Measurements from ENCODE around the gene KIF5C.

The KIF5C gene

GRCh38 chr2:148926981-148927401 lies 52.0 kb downstream of the KIF5C start:
- DNase-seq, result no peak

DNA sequence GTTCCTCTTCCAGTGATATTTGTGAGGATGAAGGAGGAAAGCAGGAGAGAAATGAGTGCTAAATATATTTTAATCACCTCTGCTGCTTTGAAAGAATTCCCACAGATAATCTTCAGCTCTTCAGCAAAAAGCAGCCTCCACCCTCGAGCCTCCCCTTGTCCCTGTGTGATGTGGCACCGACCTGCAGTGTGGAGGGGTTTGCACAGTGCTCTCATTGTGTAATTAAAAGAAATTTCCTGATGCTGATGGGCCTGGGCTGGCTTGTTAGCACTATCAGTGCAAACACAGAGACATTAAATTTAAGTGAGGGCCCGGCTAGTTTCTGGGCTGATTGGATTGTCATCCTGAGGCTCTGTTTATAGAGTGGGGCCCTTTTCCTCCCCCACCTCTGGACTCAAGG lies 53.4 kb downstream of the KIF5C start:
- DNase-seq, result no peak

DNA sequence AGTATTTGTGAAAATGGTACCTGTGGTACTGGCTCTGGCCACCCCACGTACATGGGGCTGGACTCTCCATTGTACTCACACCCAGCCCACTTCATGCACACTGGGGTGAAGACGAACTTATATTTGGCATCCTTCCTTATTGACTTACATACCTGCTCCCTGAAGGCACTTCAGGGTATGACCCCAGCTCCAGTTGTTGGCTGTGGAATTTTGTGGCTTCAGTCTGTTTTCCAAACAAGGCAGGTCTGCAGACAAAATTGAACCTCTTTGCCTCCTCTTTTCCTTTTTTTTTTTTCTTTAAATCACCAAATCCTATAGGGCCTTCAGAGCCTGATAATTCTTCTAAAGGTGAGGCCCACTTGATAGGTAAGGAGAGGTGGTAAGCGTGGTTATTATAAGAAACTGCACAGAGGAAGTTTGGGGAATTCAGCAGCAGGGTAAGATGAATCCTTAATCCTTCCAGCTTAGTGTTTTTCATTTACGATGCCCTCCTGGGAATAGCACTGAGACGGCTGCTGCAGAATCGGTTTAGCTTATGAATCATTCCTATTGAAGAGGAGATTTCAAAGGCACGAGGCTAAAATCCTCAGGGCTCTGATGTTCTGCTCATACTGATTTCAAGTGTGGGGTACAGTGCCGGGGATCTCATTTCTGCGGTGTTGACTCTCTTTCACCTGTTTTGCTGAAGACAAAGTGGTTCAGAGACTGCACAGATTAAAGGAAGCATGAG lies 55.2 kb downstream of the KIF5C start:
- no peak for DNase-seq

GRCh38 chr2:148932536-148932935 lies 57.5 kb downstream of the KIF5C start:
- DNase-seq, result no peak

DNA sequence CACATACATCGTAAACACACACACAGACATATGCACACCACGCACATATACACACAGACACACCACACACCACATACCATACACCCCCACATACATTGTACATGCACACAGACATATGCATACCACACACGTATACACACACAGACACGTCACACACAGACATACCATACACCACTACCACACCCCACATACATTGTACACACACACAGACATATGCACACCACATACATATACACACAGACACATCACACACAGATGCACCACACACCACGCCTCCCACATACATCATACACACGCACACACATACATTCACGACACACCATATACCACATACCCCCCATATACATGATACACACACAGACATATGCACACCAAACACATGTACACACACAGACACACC lies 58.4 kb downstream of the KIF5C start:
- no peak for DNase-seq

DNA sequence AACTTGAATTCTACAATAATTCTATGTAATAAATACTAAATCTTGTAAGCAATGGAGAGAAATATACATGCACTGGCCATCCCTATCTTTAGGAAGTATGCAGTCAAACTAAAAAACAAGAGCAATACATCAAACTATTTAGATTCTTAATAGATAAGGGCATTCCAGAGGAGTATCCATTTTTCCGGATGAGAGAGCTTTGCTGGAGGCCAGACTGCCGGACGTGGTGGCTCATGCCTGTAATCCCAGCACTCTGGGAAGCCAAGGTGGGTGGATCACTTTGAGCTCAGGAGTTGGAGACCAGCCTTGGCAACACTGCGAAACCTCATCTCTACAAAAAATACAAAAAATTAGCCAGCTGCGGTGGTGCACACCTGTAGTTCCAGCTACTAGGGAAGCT lies 60.8 kb downstream of the KIF5C start:
- DNase-seq, result no peak

GRCh38 chr2:148936857-148937450 lies 61.9 kb downstream of the KIF5C start:
- no peak for DNase-seq

DNA sequence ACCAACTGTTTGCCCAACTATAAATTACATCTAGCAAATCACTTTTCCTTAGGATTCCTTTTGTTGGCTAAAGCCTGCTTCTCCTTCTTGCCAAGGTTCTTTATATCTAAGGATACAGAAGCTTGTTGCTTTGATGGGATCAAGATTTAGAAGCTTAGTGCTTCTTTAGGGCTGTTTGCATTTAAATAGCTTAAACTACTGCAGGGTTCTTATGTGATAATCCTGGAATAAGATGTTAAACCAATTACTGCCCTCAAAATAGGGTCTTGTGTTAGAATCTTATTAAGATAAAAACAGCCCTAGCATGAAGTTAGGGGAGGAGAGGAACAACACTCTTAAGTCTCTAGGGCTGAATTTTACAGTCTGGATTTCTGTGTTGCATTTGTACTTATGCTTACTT lies 64.2 kb downstream of the KIF5C start:
- DNase-seq, result no peak

- DNase-seq, result no peak
Observed at GRCh38 chr2:148943097-148943496, 68.1 kb downstream of the KIF5C start.

DNA sequence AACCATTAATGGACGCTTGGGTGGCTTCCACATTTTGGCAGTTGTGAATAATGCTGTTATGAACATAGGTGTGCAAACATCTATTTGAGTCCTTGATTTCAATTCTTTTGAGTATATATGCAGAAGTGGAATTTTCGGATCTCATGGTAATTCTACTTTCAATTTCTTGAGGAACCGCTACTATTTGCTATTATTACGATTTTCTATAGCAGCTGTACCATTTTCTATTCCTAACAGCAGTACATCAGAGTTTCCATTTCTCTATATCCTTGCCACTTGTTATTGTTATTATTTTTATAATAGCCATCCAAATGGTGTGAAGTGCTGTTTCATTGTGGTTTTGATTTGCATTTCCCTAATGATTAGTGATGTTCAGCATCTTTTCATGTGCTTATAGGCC lies 69.5 kb downstream of the KIF5C start:
- DNase-seq, result no peak

GRCh38 chr2:148947299-148947698 lies 72.3 kb downstream of the KIF5C start:
- DNase-seq, result no peak

- peak; percentile 16 for DNase-seq
Observed at GRCh38 chr2:148948868-148949267, 73.8 kb downstream of the KIF5C start.

GRCh38 chr2:148949348-148949747 lies 74.3 kb downstream of the KIF5C start:
- no peak for DNase-seq

GRCh38 chr2:148952621-148953020 lies 77.6 kb downstream of the KIF5C start:
- no peak for DNase-seq

DNA sequence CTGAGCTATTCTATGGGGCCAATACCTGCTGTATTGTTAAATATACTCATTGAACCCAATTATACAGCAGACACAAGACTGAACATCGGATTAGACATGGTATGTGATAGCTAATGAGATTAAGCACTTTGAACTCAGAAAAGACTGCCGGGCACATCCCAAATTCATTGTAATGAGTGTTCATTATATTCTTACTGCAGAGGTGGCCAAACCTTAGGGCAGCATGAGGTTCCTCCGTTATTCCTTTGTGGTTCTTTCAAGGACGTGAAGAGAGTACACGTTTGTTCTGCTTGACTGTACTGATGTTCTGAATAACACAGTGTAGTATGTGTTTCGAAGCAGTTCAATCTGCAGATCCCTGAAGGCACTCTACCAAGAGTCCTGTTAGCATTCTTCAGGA lies 78.4 kb downstream of the KIF5C start:
- DNase-seq, result no peak

GRCh38 chr2:148954536-148954935 lies 79.5 kb downstream of the KIF5C start:
- DNase-seq, result no peak

DNA sequence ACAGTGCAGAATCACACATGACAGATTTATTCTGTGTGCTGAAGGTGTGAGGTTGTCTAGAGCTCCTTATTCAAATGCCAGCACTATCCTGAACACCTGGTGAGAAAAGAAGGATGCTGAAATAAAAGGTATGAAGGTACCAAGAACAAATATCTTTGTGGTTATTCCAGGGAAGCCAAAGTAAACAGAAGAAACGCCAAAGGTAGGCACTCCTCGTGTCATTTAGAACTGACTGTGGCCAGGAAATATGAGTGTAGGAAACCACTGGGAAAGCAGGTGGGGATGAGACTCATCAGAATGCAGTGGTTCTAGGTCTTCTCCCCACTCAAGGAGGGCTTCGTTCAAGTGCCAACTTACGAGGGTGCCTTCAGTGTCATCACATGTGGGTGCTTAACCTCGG lies 80.8 kb downstream of the KIF5C start:
- no peak for DNase-seq

- DNase-seq, result no peak
Observed at GRCh38 chr2:148957023-148957422, 82.0 kb downstream of the KIF5C start.

- no peak for DNase-seq
Observed at GRCh38 chr2:148959745-148960144, 84.7 kb downstream of the KIF5C start.

DNA sequence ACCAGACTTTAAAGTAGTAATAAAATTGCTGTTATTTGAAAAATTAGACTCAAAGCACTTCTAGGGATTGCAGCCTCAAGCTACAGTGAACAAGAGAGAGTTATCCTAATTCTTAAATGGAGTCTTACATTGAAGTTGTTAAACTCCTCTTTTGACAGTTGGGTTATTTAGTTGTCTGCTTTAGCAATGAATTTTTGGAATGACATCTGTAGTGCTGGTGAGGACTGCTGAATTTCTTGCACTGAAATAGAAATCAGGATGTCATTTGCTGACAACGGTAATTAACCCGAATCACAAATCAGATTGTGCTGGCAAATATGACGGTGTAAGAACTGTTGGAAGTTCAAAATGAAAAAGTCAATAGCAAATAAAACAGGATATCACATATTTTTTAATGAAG lies 85.5 kb downstream of the KIF5C start:
- DNase-seq, result no peak

- DNase-seq, result no peak
Observed at GRCh38 chr2:148963461-148963860, 88.4 kb downstream of the KIF5C start.

GRCh38 chr2:148965623-148966437 lies 90.8 kb downstream of the KIF5C start:
- DNase-seq, result peak; percentile 96

DNA sequence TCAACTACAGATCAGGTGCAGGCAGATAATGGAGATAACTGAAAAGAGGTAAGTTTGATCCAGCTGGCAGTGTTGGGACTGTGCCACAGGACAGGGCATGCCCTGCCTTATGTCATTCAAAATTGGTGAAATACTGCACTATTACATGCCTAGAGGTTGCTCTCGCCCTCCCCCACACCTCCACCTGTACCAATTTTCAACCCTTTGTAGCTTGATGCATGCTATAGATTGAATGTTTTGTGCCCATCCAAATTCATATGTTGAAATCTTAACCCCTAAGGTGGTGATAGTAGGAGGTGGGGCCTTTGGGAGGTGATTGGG lies 91.4 kb downstream of the KIF5C start:
- no peak for DNase-seq

- DNase-seq, result no peak
Observed at GRCh38 chr2:148967056-148967455, 92.0 kb downstream of the KIF5C start.

All from GF-D8 (cell line).